Cerebellar nuclear complex (tissue), 1 donor: ENCODE data around the gene PIM1.
A peak's percentile ranks its signal among the peaks of the same experiment; 100 is the strongest.
"Not testable (repeated sequence)": the region's sequence is repeated elsewhere in the genome, so short reads cannot be mapped to it uniquely, and the experiment has no call there.

Experiments
- DNase-seq, 2 experiments: peaks; one replicate each; lab custom pipeline; 2025; lab: John Stamatoyannopoulos, UW

The PIM1 gene

DNA sequence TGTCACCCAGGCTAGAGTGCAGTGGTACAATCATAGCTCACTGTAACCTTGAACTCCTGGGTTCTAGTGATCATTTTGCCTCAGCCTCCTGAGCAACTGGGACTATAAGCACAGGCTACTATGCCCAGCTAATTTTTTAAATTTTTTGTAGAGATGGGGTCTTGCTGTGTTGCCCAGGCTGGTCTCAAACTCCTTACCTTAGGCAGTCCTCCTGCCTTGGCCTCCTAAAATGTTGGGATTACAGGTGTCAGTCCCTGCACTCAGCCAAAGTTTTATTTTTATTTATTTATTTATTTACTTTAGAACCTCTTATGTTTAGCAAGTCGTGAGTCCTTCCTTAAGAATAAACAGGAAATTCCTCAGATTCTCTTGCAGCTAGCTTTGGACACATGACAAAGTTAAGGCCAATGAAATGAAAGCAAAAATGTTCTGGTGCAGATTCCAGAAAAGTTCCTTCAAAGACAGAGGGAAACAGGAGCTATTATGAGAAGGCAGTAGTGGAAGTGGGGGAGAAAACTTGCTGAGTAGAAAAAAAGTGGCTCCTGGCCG lies 19.1 kb downstream of the PIM1 start:
- no peak for DNase-seq

DNA sequence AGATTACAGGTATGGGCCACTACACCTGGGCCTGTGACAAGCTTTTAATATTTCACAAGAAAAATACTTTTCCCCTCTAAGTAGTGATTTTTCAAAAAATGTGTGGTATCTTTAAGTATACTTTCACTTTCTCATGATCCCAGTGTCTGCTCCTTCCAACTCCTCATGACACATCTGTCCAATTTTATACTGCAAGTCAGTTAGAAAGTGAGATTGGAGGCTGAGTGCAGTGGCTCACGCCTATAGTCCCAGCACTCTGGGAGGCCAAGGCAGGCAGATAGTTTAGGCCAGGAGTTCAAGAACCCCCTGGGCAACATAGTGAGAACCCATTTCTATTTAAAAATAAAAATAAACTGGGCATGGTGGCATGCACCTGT lies 20.2 kb downstream of the PIM1 start:
- DNase-seq, result no peak

DNA sequence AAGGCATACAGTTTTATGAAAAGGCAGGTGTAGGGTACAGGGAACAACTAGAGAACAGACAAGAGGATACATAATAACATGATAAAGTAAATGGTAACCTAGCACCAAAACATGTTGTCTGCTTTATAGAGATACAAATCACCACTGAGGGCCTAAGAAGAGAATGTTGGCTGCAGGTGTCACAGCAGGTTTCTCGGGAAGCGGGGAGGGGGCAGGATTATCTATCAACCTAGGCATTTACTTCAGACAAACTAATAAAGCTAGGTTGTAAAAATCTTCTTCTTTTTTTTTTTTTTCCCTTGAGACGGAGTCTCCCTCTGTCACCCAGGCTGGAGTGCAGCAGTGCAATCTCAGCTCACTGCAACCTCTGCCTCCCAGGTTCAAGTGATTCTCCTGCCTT lies 22.7 kb downstream of the PIM1 start:
- no peak for DNase-seq

DNA sequence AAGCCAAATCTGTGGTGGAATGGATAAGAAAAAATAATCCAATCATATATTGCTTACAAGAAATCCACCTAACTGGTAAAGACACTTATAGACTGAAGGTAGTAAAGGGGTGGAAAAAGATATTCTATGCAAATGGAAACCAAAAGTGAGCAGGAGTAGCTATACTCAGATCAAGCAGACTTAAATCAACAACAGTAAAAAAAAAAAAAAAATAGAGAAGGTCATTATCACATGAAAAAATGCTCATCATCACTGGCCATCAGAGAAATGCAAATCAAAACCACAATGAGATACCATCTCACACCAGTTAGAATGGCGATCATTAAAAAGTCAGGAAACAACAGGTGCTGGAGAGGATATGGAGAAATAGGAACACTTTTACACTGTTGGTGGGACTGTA lies 24.9 kb downstream of the PIM1 start:
- not testable (repeated sequence) for DNase-seq

DNA sequence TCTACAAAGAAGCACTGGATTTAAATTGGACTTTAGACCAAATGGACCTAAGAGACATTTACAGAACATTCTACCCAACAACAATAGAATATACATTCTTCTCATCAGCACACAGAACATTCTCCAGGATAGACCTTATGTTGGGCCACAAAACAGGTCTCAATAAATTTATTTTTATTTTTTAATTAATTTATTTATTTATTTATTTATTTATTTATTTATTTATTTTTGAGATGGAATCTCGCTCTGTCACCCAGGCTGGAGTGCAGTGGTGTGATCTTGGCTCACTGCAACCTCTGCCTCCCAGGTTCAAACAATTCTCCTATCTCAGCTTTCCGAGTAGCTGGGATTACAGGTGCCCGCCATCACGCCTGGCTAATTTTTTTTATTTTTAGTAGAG lies 26.5 kb downstream of the PIM1 start:
- DNase-seq, result not testable (repeated sequence)

DNA sequence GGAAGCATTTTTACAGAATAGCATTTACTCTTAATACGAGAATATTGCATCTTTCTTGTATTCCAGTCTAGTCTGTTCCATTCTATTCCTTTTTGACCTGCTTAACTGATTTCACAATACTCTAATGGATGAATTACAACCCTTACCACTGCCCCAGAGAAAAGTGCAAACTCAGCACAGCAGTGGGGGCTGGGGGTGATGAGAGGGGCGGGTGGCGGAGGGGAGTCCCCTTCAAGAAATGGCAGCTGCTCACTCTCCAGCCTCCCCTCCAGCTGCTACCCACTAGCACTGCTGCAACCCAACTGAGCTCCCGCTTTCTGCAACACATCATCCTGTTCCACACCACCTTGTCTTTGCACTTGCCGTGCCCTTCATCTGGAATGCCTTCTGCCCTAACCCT lies 30.1 kb downstream of the PIM1 start:
- no peak for DNase-seq

DNA sequence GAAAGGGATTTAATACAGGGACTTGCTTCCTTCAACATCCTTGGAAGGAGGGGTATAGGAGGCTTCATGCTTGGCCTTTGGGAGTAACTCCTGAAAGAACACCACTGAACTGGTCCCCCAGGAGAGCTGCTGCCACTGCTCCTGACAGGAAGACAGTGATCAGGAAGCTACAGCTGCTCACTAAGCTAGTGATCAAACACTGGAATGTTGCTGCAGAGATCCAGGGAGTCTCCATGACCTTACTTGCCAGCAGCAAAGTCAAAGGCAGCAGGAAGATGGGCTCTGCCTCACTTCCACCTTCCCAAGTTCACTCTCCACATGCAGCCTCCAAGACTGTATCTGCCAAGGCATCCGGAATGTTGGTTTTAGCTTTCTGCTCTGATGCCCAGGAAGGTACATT lies 31.8 kb downstream of the PIM1 start:
- DNase-seq, result no peak

DNA sequence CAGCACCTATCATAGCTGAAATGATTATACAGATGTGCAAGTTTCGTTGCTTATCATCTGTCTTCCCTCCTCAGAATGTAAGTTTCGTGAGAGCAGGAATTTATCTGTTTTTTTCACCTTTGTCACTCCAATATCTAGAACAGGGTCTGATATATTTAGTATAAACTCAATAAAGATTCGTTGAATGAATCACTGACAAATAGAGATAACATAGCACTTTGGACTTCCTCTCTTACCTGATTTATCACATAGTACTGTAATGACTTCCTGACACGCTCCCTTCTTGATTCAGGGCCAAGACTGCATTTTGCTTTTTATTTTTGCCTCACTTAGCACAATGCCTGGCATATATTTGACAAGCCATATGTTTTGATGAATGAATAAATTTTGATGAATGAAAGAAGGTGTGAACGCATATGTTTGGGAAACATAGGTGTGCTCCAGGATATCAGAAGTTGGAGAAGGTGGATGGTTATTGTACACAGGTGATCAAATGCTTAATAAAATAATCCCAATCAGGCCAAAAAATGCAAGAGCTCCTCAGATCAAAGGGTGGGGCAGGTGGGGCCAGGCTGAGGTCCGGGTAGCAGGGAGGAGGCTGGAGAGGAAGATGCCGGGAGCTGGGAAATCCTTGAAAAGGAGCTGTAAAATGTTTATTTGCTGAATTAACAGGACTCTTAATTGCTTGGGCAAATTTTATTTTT lies 33.0 kb downstream of the PIM1 start:
- no peak for DNase-seq

DNA sequence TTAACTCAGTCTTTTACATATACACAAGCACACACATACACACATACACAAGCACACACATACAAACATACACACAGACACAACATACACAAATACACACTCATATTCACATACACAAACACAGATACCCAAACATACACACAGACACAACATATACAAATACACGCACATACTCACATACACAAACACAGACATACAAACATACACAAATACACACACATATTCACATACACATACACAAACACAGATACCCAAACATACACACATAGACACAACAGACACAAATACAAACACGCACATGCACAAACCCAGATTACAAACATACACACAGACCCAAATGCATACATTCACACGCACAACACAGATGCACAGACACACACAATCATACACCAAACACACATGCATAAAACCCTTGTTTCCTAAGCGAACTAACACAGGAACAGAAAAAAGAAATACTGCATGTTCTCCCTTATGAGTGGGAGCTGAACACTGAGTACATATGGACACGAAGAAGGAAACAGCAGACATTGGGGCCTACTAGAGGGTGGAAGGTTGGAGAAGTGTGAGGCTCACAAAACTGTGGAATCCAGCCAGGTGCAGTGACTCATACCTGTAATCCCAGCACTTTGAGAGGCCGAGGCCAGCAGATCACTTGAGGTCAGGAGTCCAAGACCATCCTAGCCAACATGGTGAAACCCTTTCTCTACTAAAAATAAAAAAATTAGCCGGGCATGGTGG lies 34.2 kb downstream of the PIM1 start:
- DNase-seq, result no peak

DNA sequence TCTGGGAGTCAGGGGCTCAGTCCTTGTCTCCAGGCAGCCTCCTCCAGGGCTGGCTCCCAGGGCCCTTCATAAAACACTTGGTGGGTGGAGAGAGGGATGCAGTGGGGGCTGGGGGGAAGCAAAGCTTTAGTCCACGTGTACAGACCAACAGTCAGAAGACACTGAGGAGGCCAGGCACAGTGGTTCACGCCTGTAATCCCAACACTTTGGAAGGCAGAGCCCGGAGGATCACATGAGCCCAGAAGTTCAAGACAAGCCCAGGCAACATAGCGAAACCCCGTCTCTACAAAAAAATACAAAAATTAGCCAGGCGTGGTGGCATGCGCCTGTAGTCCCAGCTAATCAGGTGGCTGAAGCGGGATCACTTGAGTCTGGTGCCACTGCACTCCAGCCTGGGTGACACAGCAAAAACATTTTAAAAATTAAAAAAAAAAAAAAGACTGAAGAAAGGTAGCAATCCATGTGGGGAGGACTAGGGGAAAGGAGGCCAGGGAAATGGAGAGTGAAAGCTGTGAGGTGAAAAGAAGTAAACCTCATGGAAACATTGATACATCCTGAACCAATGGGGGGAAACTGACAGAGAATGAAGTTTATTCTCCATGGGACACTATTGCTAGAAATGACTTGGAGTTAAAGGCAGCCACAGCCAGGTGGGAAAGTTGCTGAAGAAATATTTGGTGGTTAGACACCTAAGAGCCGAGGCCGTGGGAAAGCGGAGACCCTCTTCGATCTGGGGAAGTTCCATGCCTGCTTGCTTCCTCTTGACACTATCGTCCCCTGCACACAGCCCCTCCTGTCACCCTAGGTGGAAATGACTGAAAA lies 35.4 kb downstream of the PIM1 start:
- no peak for DNase-seq

DNA sequence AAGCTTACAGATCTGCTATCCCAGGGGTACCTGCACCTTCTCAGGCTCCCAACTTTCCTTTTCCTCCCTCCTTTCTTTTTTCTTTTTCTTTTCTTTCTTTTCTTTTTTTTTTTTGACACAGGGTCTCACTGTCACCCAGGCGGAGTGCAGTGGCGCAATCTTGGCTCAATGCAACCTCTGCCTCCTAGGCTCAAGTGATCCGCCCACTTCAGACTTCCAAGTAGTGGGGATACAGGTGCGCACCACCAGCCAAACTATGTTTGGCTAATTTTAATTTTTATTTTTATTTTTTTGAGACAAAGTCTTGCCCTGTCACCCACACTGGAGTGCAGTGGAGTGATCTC lies 36.0 kb downstream of the PIM1 start:
- no peak for DNase-seq

DNA sequence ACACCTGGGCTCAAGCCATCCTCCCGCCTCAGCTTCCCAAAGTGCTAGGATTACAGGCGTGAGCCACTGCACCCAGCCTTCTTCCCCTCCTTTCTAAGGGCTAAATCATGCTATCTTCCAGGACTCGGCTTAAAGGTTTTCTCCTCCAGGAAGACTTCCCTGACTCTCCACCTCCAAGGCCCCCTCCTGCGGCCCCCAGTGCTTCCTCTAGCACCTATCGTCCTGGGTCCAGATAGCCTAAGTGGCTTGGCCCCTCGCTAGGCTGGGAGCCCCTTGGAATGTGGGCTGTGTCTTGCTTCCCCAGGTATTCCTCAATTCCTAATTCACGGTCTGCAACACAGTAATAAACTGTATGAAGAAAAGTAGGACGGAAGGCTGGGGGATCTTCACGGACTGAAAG lies 36.7 kb downstream of the PIM1 start:
- DNase-seq, result no peak

DNA sequence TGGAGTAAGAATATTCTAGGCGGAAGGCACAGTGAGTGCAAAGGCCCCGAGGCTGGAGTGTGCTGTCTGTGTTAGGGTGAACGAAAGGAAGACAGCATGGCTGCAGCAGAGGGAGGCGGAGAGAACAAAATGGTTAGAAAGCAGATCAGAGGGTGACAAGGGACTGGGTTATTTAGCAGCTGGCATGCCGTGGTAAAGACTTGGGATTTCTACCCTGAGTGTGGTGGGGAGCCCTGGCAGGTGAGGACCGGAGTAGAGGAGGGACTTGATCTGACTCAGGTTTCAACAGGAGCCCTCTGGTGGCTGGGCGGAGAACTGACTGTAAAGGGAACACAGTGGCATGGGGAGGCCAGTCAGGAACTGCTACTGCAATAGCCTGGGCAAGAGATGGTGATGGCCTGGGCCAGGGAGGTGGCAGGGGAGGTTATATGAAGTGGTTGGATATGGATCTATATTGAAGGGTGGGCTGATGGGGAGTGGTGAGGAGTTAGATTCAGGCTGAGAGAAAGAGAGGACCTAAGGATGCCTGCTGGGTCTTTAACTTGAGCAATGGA lies 38.0 kb downstream of the PIM1 start:
- DNase-seq, result no peak

DNA sequence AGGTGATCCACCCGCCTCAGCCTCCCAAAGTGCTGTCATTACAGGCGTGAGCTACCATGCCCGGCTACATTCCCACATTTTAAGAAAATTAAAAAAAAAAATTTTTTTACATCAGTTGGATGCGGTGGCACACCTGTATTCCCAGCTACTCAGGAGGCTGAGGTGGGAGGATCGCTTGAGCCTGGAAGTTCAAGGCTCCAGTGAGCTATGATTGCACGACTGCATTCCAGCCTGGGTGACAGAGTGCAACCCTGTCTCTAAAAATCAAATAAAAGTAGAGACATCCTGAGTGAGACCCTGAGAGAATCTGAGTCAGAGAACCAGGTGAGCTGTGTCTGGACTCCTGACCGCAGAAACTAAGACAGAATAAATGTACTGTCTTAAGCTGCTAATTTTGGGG lies 38.8 kb downstream of the PIM1 start:
- no peak for DNase-seq

DNA sequence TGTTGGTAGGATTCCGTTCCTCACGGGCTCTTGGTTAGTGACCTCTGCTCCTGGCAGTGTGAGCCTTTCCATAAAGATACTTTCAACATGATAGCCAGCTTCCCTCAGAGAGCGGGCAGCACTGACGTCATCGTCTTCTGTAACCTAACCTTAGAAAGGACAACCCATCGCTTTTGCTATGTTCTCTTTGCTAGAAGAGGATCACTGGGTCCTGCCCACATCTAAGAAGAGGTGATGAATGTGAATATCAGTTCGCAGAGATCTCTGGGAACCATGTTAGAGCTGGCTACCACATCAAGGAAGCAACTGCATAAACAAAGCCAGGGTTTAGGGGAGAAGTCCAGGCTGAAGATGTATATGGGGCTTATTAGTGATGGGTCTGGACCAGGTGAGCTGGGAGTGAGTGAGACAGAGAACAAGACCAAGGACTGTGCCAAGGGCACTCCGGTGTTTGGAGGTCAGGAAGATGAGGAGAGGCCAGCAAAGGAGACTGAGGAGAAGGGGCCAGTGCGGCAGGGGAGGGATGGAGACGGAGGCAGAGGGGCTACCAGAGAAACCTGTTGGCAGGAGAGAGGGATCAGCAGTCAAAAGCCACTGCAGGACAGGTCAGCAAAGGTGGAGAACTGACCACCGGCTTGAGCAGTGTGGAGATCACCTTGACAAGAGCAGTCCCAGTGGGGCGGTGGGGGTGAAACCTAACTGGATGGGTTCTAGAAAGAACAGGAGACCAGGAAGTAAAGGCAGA lies 39.7 kb downstream of the PIM1 start:
- no peak for DNase-seq

DNA sequence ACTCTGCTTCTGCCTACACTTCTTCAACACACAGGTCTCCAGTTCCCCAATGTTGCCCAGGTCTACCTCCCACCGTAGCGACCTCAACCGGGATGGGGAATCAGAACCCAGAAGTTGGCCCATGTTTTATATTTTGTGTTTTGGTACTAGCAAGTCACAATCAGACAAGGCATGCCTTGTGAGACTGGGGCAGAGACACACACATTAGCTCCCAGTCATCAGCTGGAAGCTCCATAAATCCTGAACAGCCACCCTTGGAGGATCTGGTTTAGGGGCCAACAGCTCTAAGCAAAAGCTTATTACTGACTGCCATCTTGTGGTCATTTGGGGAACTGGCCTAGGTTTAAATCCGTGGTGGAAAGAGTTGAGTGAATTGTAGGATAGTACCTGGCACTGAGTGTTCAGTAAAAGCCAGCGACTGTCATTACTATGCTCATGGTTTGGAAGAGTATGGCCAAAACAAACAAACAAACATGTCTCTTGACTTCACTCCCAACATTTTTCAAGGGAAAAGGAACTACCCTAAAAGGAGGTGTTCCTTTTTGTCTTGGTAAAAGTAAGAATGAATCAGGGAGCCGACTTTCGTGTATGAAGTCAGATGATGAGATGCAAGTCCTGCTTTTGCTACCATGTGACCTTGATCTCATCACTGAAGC lies 40.5 kb downstream of the PIM1 start:
- DNase-seq, result peak; percentile 2 to 78

DNA sequence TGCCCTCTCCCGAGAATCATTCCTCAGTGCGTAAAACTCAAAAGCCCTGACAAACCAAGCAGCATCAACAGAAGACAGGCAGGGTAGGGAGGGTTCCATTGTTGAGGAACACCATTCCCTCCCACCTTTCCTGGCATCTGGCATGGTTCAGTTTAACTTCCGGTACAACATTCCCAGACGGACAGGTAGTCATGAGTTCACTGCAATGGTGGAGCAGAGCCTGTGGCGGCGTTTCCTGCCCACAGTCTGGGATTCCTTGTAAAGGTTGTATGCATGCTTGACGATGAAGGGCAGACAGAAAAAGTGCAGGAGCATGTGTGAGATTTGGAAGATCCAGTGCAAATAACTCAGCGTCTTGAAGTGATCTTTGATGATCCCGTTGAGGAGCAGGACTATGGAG lies 42.3 kb downstream of the PIM1 start:
- DNase-seq, result no peak

DNA sequence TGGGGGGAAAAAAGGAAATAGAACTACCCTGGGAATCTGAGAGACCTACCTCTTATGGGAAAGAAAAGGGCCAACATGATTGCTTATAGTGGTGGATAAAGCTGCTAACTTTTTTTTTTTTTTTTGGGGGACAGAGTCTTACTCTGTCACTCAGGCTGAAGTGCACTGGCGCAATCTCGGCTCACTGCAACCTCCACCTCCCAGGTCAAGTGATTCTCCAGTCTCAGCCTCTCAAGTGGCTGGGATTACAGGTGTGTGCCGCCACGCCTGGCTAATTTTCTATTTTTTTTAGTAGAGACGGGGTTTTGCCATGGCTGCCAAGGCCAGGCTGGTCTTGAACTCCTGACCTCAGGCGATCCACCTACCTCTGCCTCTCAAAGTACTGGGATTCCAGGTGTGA lies 48.1 kb downstream of the PIM1 start:
- DNase-seq, result no peak

DNA sequence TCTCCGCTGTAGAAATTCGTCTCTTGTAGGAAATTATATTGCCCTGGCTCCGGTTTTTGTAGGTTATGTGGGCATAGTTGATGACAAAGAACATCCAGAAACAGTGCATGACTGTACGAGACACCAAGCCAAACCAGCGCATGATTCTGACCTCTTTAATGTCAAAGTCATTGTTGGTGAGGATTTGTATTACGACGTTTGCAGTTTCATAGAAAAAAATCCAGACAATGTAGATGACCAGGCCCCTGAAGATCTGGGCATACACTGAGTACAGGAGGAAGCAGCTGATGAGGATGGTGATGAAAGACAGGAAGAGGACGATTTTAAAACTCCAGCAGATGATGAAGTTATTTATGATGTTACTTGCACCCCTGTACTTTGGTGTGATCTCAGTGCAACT lies 48.6 kb downstream of the PIM1 start:
- no peak for DNase-seq

DNA sequence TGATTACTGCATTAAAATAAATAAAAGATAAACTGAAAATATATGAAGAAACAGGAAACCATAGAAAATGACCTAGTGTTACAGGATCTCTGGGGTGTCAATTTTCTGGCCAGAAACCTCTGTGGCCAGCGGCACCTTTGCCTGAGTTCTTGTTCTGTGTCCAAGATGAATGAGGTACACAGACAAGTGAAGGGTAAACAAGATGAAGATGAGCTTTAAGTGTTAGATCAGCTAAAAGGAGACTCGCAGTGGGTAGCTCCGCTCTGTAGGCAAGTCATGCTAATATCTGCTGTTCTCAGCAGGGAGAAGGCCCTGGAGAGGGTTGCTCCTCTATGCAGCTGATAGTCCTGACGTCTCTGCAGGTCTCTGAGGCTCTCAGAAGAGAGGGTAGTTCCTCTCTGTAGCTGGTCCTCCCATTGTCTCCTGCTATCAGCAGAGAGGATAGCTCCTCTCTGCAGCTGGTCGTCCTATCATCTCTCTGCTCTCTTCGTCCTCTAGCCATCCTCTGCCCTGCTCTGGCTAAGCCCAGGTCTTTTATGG lies 51.7 kb downstream of the PIM1 start:
- no peak for DNase-seq
